Omental fat pad (tissue), 4 donors: ENCODE measurements around the gene ATP6V1G3. TPM values are rescaled to one million over a fixed set of nuclear protein-coding genes. Genes with fewer than 3 reads are reported as not detected.
A peak's percentile ranks its signal among the peaks of the same experiment; 100 is the strongest.

Source experiments
- ATAC-seq: fragments of 150-250 bp; one replicate; pipeline ENCODE4 v1.9.1; 2016; ENCODE audit warnings: mild to moderate bottlenecking, moderate library complexity; ENCODE audit not compliant: low FRiP score
- DNase-seq: peaks from one replicate; pipeline ENCODE4 v3.0.0-alpha.2; 2019; ENCODE audit warnings: low spot score
- CTCF ChIP-seq, 3 donors: fragments of 450-650 bp; IDR thresholded peaks; one replicate each; pipeline ENCODE4 v1.5.1; 2016 to 2017; ENCODE audit warnings: antibody characterized with exemption in 3 of 3, mild to moderate bottlenecking in 3 of 3, moderate library complexity in 2 of 3
- total RNA-seq, 4 donors: library from RNA; depleted of rRNA; stranded (reverse); fragments of >200 nt; gene quantifications; one replicate each; pipeline ENCODE4 v1.1.0, GENCODE V29; 2016

ATP6V1G3 gene
- total RNA-seq, 4 donors from 2014 or later: not detected

DNA sequence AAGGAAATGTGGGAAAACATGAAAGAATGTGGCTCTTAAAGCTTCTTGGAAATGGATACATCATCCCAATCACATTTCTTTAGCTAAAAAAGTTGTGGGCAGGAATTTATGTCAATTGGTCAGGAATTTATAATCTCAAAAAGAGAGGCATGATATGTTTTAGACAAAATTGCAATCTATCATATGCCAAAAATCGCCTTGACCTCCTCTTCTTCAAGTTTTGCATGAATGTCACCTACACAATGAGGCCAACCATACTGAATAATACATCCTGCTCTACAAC lies 42.4 kb downstream of the ATP6V1G3 start:
- no peak for ATAC-seq

DNA sequence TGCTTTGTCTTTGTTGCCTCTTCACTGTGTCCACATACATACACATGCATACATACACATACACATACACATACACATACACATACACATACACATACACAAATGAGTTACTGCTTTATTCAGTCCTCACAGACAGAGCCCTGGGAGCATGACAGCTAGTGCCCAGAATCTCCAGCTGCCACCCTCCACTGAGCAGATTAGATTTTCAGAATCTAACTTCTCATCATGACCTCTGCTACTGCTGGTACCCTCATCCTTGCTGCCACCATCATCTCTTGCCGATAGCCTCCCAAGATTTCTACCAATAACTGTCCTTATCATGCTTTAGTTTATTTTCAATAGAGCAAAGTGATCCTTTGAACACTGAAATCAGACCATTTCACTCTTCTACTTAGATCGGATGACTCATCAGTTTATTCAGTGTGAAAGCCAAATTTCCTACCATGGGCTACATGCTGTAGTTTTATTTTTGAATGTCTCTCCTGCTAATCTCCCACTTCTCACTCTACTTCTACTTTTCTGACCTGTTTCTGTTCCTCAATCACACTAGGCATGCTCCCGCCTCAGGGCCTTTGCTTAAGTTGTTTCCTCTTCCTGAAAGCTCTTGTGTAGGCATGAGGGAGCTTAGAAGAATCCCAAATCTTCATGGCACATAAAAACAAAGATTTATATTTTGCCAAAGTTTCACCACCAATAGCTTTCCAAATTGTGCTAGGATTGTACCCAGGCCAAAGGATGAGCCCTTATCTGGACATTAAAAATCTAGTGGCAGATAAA lies 43.0 kb downstream of the ATP6V1G3 start:
- no peak for TF ChIP-seq CTCF (IDR thresholded peaks at IDR 0.05)
- ATAC-seq (peak; percentile 55), DNase-seq (no peak)

More for the DNA sequence above, 42.4 kb downstream of the ATP6V1G3 start:
- no peak for TF ChIP-seq CTCF (IDR thresholded peaks at IDR 0.05)
- DNase-seq: no peak

GRCh38 chr1:198496216-198497143 lies 44.0 kb downstream of the ATP6V1G3 start:
- no peak for ATAC-seq
- TF ChIP-seq CTCF (IDR thresholded peaks at IDR 0.05): no peak
- no peak for DNase-seq

GRCh38 chr1:198495631-198496030 lies 44.8 kb downstream of the ATP6V1G3 start:
- no peak for DNase-seq
- ATAC-seq: no peak
- TF ChIP-seq CTCF (IDR thresholded peaks at IDR 0.05): no peak

GRCh38 chr1:198494658-198495103 lies 45.8 kb downstream of the ATP6V1G3 start:
- no peak for TF ChIP-seq CTCF (IDR thresholded peaks at IDR 0.05)
- ATAC-seq: no peak
- DNase-seq: no peak

- ATAC-seq: no peak
- no peak for DNase-seq
- no peak for TF ChIP-seq CTCF (IDR thresholded peaks at IDR 0.05)
These were observed 46.3 kb downstream of the ATP6V1G3 start for GRCh38 chr1:198494139-198494538.
